HK-2 (cell line): ENCODE measurements around the gene MASTL.

Experiments
- DNase-seq: peaks from one replicate; pipeline ENCODE4 v3.0.0-alpha.2; 2018; ENCODE audit not compliant: unreplicated experiment

The MASTL gene

DNA sequence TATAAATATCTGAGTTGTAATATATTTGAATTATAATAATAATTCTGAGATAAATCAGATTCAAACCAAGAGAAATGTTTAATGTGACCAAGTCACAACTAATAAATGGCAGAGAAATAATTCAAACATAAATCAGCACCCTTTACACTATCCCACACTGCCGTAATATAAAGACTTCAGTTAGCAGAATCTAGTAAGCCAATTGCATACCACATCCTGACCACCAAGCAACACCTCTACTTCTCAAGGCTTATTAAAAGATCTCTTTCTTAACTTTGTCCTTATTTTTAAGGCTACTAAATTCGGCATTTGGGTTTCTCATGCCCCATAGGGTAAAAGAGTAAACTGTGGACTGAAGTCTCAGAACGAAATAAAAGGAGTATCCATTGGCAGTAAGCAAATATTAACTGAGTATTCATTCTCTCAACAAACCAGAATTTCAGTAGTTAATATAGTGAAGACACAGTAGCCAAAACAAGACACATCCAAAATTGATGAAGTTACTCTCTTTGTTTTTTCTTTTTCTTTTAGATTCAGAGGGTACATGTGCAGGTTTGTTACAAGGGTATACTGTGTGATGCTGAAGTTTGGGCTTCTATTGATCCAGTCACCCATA is 70.6 kb downstream of the MASTL start:
- no peak for DNase-seq

DNA sequence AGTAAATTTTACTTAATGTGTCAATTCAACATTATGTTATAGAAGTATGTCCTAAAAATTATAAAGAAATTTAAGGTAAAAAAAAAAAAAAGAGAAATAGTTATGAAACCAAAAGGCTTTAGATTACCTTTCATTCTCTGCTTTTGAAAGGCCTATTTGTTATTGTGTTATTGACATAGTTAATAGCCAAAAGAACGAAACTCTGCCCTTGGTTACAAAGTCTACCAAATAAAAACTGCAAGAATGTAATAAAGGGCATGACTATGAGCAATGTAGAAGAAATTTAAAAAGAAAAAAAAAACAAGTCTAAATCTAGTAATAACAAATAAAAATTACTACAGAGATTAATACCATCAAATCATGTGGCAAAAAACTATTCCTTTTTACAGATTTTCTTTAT is 74.9 kb downstream of the MASTL start:
- no peak for DNase-seq

DNA sequence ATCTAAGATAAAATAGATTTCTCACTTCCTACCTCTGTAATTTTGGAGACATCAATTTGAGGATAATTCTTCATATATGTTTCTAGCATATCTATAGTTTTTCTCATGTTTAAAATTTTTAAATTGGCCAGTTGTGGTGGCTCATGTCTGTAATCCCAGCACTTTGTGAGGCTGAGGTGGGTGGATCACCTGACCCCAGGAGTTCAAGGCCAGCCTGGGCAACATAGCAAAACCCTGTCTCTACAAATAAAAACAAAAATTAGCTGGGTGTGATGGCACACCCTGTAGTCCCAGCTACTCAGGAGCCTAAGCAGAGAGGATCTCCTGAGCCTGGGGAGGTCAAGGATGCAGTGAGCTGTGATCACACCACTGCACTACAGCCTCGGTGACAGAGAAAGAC is 80.6 kb downstream of the MASTL start:
- DNase-seq = no peak
